Measurements from ENCODE around the gene PTGES3.

Gene PTGES3

GRCh38 chr12:56630180-56630632 lies 57.9 kb downstream of the PTGES3 start, which contains the start of gene BAZ2A (continued):
- TF ChIP-seq SETDB1 (IDR thresholded peaks at IDR 0.05; ENCODE audit: insufficient read length, low read length) = no peak
- no peak for TF ChIP-seq ZNF211 (tag by site-specific recombination; IDR thresholded peaks at IDR 0.05; ENCODE audit: low read depth)
- TF ChIP-seq ZNF184 (tag by site-specific recombination; IDR thresholded peaks at IDR 0.05) = peak; percentile 93
- no peak for TF ChIP-seq ZNF292 (tag by site-specific recombination; IDR thresholded peaks at IDR 0.05; ENCODE audit: borderline replicate concordance, low read depth)
- no peak for TF ChIP-seq RBAK (tag by site-specific recombination; IDR thresholded peaks at IDR 0.05)
- no peak for TF ChIP-seq ZNF121 (tag by site-specific recombination; IDR thresholded peaks at IDR 0.05)
- no peak for TF ChIP-seq ZNF274 (IDR thresholded peaks at IDR 0.05; ENCODE audit: low read length)
- TF ChIP-seq ZNF274 (tag by site-specific recombination; IDR thresholded peaks at IDR 0.05; ENCODE audit: borderline replicate concordance) = no peak
- no peak for TF ChIP-seq ZNF18 (tag by site-specific recombination; IDR thresholded peaks at IDR 0.05)
- no peak for TF ChIP-seq ZBTB49 (tag by site-specific recombination; IDR thresholded peaks at IDR 0.05; ENCODE audit: low read depth)
- TF ChIP-seq KLF1 (tag by site-specific recombination; IDR thresholded peaks at IDR 0.05) = 0 out of 2 replicates have a peak, but pooled peaks have one; percentile 29
- peak; percentile 43; the same call in 1 of the 2 replicates for TF ChIP-seq ZNF2 (tag by site-specific recombination; IDR thresholded peaks at IDR 0.05)
- no peak for TF ChIP-seq ZNF426 (tag by site-specific recombination; IDR thresholded peaks at IDR 0.05)
- TF ChIP-seq ZNF169 (tag by site-specific recombination; IDR thresholded peaks at IDR 0.05) = no peak
- TF ChIP-seq ZNF670 (tag by site-specific recombination; IDR thresholded peaks at IDR 0.05; ENCODE audit: low read depth) = no peak
- TF ChIP-seq ZNF302 (tag by site-specific recombination; IDR thresholded peaks at IDR 0.05; ENCODE audit: low read depth) = no peak
- no peak for TF ChIP-seq ZNF521 (tag by site-specific recombination; IDR thresholded peaks at IDR 0.05)
- no peak for TF ChIP-seq MEIS1 (CRISPR knock-in tag; IDR thresholded peaks at IDR 0.05; ENCODE audit: borderline replicate concordance)
- TF ChIP-seq ZNF48 (tag by site-specific recombination; IDR thresholded peaks at IDR 0.05) = no peak
- TF ChIP-seq ZNF398 (tag by site-specific recombination; IDR thresholded peaks at IDR 0.05) = peak; percentile 69
- no peak for TF ChIP-seq ZNF560 (tag by site-specific recombination; IDR thresholded peaks at IDR 0.05; ENCODE audit: borderline replicate concordance)
- TF ChIP-seq REST (tag by site-specific recombination; IDR thresholded peaks at IDR 0.05) = no peak; the same call in 1 of the 2 replicates
- peak; percentile 93 for TF ChIP-seq KLF8 (tag by site-specific recombination; IDR thresholded peaks at IDR 0.05)
- TF ChIP-seq, protein P1, sequence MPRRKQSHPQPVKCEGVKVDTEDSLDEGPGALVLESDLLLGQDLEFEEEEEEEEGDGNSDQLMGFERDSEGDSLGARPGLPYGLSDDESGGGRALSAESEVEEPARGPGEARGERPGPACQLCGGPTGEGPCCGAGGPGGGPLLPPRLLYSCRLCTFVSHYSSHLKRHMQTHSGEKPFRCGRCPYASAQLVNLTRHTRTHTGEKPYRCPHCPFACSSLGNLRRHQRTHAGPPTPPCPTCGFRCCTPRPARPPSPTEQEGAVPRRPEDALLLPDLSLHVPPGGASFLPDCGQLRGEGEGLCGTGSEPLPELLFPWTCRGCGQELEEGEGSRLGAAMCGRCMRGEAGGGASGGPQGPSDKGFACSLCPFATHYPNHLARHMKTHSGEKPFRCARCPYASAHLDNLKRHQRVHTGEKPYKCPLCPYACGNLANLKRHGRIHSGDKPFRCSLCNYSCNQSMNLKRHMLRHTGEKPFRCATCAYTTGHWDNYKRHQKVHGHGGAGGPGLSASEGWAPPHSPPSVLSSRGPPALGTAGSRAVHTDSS (tag by site-specific recombination; IDR thresholded peaks at IDR 0.05) = no peak
- no peak for TF ChIP-seq ZNF114 (tag by site-specific recombination; IDR thresholded peaks at IDR 0.05)
- no peak for TF ChIP-seq ZNF530 (tag by site-specific recombination; IDR thresholded peaks at IDR 0.05; ENCODE audit: low read depth)
- peak; percentile 78 for TF ChIP-seq ZNF600 (tag by site-specific recombination; IDR thresholded peaks at IDR 0.05)
- no peak for TF ChIP-seq ZNF174 (tag by site-specific recombination; IDR thresholded peaks at IDR 0.05)
- no peak for TF ChIP-seq ZNF202 (tag by site-specific recombination; IDR thresholded peaks at IDR 0.05; ENCODE audit: borderline replicate concordance)
